Loucy (cell line): Measurements from ENCODE around the gene TPCN1.

Experiments
- H2AFZ ChIP-seq: fragments of 200-600 bp; sonication (generic); 2 replicates; pipeline ENCODE4 v1.6.0; 2016; ENCODE audit warnings: antibody characterized with exemption, mild to moderate bottlenecking, low read length, moderate library complexity
- H3F3A ChIP-seq: fragments of 200-600 bp; 2 replicates; pipeline ENCODE4 v1.6.0; 2016; ENCODE audit warnings: antibody characterized with exemption, low read depth, mild to moderate bottlenecking
- H3K27me3 ChIP-seq: fragments of 200-600 bp; sonication (generic); 2 replicates; pipeline ENCODE4 v1.6.1; 2014; ENCODE audit warnings: low read length, mild to moderate bottlenecking; ENCODE audit not compliant: insufficient read depth, poor library complexity, severe bottlenecking
- H3K36me3 ChIP-seq: fragments of 200-600 bp; sonication (generic); 2 replicates; pipeline ENCODE4 v1.6.1; 2016; ENCODE audit warnings: low read length; ENCODE audit not compliant: insufficient read depth
- H3K4me1 ChIP-seq: fragments of 200-600 bp; sonication (generic); 2 replicates; pipeline ENCODE4 v1.5.1; 2014; ENCODE audit warnings: low read length, mild to moderate bottlenecking; ENCODE audit not compliant: insufficient read depth, poor library complexity, severe bottlenecking
- H3K4me2 ChIP-seq: fragments of 200-600 bp; sonication (generic); 2 replicates; pipeline ENCODE4 v1.6.0; 2014; ENCODE audit warnings: antibody characterized with exemption, low read length, low read depth, mild to moderate bottlenecking; ENCODE audit not compliant: poor library complexity, severe bottlenecking
- H3K4me3 ChIP-seq: fragments of 200-600 bp; sonication (generic); 2 replicates; pipeline ENCODE4 v1.5.1; 2014; ENCODE audit warnings: low read length, mild to moderate bottlenecking, mixed read lengths; ENCODE audit not compliant: poor library complexity, severe bottlenecking
- H3K79me2 ChIP-seq: fragments of 200-600 bp; sonication (generic); 2 replicates; pipeline ENCODE4 v1.6.1; 2014; ENCODE audit warnings: low read length; ENCODE audit not compliant: insufficient read depth
- H3K9ac ChIP-seq: fragments of 200-600 bp; sonication (generic); 2 replicates; pipeline ENCODE4 v1.6.0; 2014; ENCODE audit warnings: mild to moderate bottlenecking, low read depth, low read length, moderate library complexity; ENCODE audit not compliant: poor library complexity, severe bottlenecking
- H3K9me2 ChIP-seq: fragments of 200-600 bp; sonication (generic); replicated peaks from 2 replicates; pipeline ENCODE4 v1.6.1; 2016; ENCODE audit warnings: low read depth, low read length, mixed read lengths
- H3K9me3 ChIP-seq: fragments of 200-600 bp; sonication (generic); 2 replicates; pipeline ENCODE4 v1.6.1; 2014; ENCODE audit warnings: mild to moderate bottlenecking, antibody characterized with exemption, low read length, low read depth; ENCODE audit not compliant: insufficient read depth
- H4K20me1 ChIP-seq: fragments of 200-600 bp; sonication (generic); 2 replicates; pipeline ENCODE4 v1.6.0; 2014; ENCODE audit warnings: antibody characterized with exemption, low read length, mild to moderate bottlenecking; ENCODE audit not compliant: insufficient read depth, poor library complexity, severe bottlenecking
- EZH2phosphoT487 ChIP-seq: fragments of 200-600 bp; IDR thresholded peaks from 2 replicates; pipeline ENCODE4 v1.6.1; 2018; ENCODE audit warnings: antibody characterized with exemption, mild to moderate bottlenecking, moderate library complexity, borderline replicate concordance
- TF ChIP-seq, protein P1 (sequence below): fragments of 200-600 bp; sonication (generic); conservative IDR thresholded peaks from 2 replicates; pipeline ENCODE4 v1.5.1; 2014; ENCODE audit warnings: mild to moderate bottlenecking, antibody characterized with exemption, low read length

TPCN1 gene

GRCh38 chr12:113248842-113249435 lies 27.7 kb downstream of the TPCN1 start:
- Histone ChIP-seq H3K79me2 (no peaks in the 10 kb centered on the region), H2AFZ (no peak overlapping the region), H3K4me3 (no peak overlapping the region), H3K9me3 (no peaks in the 10 kb centered on the region), H3K9ac (no peak overlapping the region), H4K20me1 (no peaks in the 10 kb centered on the region), H3K9me2 (no peaks in the 10 kb centered on the region), H3K27me3 (no peaks in the 10 kb centered on the region), H3F3A (no peaks in the 10 kb centered on the region), H3K36me3 (no peaks in the 10 kb centered on the region), H3K4me1 (no peaks in the 10 kb centered on the region), H3K4me2 (no peak overlapping the region)
- TF ChIP-seq, protein P1, sequence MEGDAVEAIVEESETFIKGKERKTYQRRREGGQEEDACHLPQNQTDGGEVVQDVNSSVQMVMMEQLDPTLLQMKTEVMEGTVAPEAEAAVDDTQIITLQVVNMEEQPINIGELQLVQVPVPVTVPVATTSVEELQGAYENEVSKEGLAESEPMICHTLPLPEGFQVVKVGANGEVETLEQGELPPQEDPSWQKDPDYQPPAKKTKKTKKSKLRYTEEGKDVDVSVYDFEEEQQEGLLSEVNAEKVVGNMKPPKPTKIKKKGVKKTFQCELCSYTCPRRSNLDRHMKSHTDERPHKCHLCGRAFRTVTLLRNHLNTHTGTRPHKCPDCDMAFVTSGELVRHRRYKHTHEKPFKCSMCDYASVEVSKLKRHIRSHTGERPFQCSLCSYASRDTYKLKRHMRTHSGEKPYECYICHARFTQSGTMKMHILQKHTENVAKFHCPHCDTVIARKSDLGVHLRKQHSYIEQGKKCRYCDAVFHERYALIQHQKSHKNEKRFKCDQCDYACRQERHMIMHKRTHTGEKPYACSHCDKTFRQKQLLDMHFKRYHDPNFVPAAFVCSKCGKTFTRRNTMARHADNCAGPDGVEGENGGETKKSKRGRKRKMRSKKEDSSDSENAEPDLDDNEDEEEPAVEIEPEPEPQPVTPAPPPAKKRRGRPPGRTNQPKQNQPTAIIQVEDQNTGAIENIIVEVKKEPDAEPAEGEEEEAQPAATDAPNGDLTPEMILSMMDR = no peak
- TF ChIP-seq EZH2phosphoT487 = no peak

GRCh38 chr12:113249546-113249945 lies 28.3 kb downstream of the TPCN1 start:
- Histone ChIP-seq H3K9me3 (no peaks in the 10 kb centered on the region), H3K79me2 (no peaks in the 10 kb centered on the region), H3K27me3 (no peaks in the 10 kb centered on the region), H3K4me2 (no peak overlapping the region), H4K20me1 (no peaks in the 10 kb centered on the region), H3K4me3 (no peak overlapping the region), H2AFZ (no peak overlapping the region), H3K4me1 (no peaks in the 10 kb centered on the region), H3K36me3 (no peaks in the 10 kb centered on the region), H3K9me2 (no peaks in the 10 kb centered on the region), H3F3A (no peaks in the 10 kb centered on the region), H3K9ac (no peak overlapping the region)
- no peak for TF ChIP-seq EZH2phosphoT487
- TF ChIP-seq, protein P1 = no peak

GRCh38 chr12:113250045-113250444 lies 28.8 kb downstream of the TPCN1 start:
- no peak for TF ChIP-seq EZH2phosphoT487
- TF ChIP-seq, protein P1 = no peak
- Histone ChIP-seq H3K27me3 (no peaks in the 10 kb centered on the region), H3K36me3 (no peaks in the 10 kb centered on the region), H3K79me2 (no peaks in the 10 kb centered on the region), H3K4me3 (no peak overlapping the region), H3K9ac (no peak overlapping the region), H3F3A (no peaks in the 10 kb centered on the region), H3K4me2 (no peak overlapping the region), H3K9me3 (no peaks in the 10 kb centered on the region), H4K20me1 (no peaks in the 10 kb centered on the region), H2AFZ (no peak overlapping the region), H3K4me1 (no peaks in the 10 kb centered on the region), H3K9me2 (no peaks in the 10 kb centered on the region)
